NOMO-1 treated with dmso at 0.1 percent for 144 hours (cell line): ENCODE measurements around the gene UBE2E3.
A peak's percentile ranks its signal among the peaks of the same experiment; 100 is the strongest.

Experiments used
- DNase-seq: peaks from one replicate; lab custom pipeline; 2025; ENCODE audit not compliant: unreplicated experiment; lab: John Stamatoyannopoulos, UW

Gene UBE2E3

DNA sequence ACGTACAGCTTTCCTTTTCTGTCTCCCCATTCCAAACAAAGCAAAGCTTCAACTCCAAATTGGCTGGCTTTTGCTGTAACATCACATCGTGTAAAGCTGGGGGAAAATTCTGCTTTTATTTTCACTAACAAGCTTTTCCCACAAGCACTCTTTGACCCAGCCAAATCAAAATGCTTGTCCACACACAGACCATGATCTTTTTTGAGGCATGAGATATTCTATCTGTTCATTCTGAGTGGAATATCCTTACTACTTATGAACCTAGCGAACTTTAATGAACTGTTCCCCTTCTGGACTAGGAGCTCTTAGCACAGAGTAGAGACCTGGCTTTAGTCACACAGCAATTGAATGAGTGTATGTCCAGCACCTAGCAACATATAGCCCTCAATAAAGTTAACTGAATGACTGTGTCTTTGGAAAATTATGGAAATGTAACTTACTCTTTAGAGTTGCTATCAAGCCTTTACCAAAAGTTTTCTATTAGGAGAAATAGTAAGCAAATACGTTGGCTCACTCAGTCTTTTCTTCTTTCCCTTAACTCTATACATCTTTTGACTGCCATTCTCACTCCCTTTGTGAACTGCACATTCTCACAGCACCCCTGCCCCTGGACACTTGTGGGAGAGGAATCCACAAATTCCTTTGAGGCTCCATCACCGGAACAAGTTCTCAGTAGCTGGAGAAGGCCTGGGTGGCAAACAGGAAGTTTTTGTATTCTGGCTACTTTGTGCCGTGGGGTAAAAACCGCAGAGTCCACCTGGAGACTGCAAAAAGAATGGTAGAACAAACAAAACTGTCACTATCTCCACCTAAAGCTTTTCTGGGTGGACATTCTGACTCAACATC lies 1.3 kb upstream of the UBE2E3 start:
- no peak for DNase-seq

- DNase-seq, result no peak
Measured at GRCh38 chr2:180979749-180980105, 678 bp upstream of the UBE2E3 start.

DNA sequence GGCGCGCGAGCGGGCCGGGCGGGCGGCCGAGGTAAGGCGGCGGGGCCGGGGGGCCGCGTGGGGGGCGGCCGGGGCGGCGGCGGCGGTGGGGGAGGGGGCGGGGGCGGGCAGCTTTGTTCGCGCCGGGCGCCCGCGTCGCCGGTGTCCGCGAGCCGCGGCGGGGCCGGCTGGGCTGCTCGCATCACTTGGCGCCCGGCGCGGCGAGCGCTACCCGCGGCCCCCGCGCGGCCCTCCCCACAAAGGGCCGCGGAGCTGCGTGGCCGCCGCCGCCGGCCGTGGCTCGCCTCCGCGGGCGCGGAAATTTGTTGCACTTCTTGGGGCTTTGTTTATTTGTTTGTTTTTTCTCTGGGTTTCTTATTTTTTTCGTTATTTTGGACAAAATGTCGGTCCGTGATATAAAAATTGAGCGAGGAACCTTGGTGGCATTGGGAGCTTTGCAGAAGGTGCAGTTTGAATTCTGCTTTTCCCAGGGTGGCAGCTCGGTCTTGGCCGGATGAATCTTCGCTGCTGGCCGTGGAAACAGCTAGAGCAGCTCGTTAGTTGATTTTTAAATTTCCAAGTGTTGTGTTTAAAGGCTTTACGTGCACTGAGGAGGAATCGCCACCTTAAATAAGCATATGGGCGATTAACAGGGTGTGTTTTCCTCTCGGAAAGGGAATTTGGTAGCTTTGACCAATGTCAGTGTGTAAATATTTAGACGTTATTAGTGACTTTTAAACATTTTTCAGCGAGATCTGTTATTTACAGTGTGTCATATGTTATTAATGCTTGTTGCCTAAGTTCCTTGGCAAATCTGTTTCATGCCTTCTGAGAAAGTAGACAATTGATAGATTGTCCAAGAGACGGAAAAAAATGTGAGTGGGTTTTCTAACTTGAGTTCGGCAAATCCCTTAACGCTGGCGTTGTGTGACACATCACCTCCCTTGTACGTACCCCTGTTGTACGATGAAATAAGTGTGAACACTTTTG lies 822 bp downstream of the UBE2E3 start:
- DNase-seq, result peak; percentile 12

GRCh38 chr2:180983468-180984242 lies 3.2 kb downstream of the UBE2E3 start:
- peak; percentile 23 for DNase-seq

- DNase-seq, result no peak
Measured at GRCh38 chr2:180985771-180986395, 5.5 kb downstream of the UBE2E3 start.

DNA sequence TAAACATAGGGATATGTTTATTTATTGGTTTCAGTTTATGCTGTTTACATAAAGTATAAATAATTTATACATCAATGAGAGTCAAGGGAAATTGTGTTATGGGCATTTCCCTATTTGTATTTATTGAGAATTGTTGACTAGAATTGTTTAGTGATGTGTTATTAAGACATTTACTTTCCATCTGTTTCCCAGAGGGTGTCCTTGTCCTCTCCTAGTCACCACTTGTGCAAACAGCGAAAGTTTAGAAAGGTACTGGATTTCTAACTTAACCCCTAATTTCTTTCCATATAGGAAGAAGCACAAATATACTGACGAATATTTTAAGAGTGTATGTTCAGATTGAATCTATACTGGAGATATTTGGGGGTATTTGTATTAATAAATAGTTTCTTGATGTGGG lies 6.7 kb downstream of the UBE2E3 start:
- no peak for DNase-seq

DNA sequence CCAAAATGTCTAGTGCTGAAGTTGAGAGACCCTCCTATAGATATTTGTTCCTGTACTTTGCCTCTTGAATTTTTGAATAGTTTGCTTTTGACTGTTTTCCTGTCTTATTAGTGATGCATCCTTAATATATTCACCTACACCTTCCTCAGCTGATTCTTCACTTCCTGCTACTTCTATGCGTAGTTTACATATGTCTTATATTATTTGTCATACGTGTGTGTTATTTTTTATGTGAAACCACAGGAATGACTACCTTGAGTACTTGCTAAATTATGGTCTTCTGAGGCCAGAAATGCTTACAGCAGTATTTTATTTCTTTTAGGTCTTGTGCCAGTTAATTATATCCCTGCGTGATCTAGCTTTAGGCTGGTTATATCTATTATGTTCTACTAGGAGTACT lies 9.9 kb downstream of the UBE2E3 start:
- no peak for DNase-seq

DNA sequence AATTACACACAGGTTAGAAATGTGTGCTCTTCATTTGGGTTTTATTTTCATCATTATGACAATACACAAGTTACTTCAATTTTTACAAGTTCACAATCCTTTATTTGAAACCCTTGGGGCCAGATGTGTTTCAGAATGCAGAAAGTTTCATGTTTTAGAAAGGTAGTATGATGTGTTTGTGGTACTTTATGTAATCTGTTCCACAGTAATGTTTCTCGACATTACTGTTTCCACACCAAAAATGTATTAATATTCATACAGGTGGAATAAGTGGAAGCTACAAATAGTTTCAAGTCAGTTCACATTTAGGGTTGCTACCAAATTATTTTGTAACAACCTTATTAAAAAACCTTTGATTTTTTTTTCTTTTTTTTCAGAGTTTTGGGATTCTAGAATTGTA lies 10.4 kb downstream of the UBE2E3 start:
- no peak for DNase-seq

DNA sequence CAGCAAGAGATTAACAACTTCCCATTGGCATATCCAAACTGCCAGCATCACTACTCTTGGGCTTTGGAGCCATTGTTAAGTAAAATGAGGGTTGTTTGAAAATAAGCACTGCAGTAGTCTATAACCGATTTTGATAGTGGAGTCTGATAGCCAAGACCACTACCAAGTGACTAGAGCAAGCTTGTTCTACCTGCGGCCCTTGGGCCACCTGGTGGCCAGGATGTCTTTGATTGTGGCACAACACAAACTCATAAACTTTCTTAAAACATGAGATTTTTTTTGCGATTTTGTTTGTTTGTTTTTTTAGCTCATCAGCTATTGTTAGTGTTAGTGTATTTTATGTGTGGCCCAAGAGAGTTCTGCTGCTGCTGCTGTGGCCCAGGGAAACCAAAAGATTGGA lies 11.0 kb downstream of the UBE2E3 start:
- DNase-seq, result no peak

DNA sequence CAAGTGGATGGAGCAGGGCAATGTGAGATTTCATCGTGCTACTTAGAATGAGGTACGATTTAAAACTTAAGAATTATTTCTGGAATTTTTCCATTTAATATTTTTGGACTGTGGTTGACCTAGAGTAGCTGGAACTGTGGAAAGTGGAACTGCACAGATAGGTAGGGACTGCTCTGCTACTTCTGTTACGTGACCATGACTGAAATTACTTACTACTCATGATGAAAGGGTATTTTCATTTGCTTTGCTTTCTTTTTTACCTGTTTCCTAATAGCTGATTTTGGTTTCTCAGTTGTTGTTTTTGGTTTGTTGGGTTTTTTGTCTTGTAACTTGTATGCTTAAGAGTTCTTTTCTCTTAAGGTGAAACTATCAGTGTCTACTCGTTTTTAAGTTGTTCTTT lies 11.4 kb downstream of the UBE2E3 start:
- DNase-seq, result no peak

- no peak for DNase-seq
Measured at GRCh38 chr2:180992994-180993393, 12.6 kb downstream of the UBE2E3 start.

GRCh38 chr2:180999274-180999964 lies 19.0 kb downstream of the UBE2E3 start:
- no peak for DNase-seq

DNA sequence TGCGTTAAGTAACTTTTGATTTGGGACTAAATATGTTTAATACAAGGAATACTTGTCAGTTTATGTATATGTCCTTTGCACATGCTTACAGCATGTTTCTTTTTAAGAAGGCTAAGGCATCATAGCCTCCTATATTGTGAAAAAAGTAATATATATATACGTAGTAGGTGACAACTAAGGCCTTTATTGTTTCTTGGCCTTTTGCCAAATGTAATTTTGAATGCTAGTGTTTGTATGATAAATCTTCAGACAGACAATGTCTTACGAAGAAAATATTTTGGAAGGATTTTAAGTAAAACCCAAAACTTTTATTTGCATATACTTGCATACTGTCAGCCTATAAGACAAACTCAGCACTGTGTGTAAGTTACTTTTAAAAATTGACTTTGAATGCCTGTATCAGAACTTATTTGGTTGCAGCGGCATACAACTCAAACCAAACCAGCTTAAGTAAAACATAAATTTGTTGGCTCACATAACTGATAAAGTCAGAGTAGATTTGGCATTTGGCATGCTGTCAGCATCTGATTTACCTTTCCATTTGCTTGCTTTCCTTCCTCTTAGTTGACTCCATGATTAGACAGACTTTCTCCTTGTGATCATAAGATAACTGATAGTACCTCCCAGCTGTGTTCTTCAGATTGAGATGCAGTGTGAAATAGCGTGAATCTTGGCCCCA lies 24.4 kb downstream of the UBE2E3 start:
- DNase-seq, result no peak

GRCh38 chr2:181005326-181005655 lies 24.9 kb downstream of the UBE2E3 start:
- no peak for DNase-seq

GRCh38 chr2:181005809-181006208 lies 25.4 kb downstream of the UBE2E3 start:
- DNase-seq, result no peak

DNA sequence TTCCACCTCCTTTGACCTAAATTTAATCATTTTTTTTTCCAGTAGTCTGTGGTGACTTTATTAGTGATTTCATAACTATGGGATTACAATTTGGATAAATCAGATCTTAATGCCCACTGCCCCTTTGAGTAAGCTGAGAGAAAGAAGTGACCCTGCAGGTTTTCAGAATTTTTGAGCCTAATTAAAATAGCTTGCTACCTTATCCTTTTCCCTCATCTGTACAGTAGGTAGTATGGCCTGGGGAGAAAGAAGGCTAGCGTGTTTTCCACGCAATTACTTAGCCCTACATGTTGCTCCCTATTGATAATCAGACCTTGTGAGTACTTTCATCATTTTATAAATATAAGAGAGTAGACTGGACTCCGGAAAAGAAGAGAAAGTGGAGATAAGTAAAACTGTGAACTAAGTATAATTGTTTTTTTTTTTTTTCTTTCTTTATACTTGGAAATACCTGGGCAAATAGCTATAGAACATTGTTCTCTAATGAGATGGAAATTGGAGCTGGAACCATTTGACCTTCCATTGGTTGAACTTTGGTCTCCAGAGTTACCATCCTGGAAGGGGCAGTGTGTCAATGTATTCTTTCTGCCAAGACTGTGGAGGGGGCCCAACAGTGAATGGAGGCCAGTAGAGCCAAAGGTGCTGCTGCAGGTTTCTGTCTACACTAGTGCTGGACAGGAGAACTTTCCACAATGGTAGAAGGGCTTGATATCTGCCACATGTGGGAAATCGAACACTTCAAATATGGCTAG lies 26.9 kb downstream of the UBE2E3 start:
- no peak for DNase-seq

DNA sequence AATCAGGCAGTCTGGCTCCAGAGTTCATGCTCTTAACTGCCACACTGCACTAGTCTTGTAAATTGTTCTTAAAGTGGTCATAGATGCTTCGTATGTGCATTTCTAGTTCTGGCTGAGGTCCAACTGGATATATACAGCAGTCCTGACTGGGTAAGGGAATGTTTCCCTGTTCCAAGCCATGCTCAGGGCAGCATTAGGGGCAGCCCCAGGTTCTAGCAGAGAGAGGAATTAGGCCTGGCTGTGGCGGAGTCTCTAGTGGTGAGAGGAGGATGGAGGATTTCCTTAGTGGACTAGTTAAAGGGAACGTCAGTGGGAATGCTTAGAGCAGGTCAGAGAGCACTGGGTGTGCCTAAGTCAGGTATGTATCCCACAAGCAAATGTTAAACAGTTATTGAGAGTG lies 28.0 kb downstream of the UBE2E3 start:
- no peak for DNase-seq

GRCh38 chr2:181021199-181021789 lies 40.9 kb downstream of the UBE2E3 start:
- no peak for DNase-seq

DNA sequence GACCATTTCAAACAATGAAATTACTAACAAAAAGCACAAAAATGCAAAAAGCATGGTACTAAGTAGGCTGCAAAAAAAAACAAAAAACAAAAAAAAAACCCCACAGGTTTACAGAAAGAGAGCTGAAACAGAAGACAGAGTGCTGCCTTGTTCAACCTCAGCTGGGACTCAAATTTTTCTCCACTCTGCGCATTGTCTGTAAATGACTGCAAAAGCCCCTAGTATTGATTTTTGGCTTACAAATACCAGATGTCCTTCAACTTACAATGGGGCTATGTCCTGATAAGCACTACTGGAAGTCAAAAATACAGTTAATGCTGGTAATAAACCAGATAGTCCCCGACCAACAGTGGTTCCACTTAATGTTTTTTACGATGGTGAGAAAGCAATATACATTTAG lies 42.2 kb downstream of the UBE2E3 start:
- no peak for DNase-seq
